Smooth muscle cell (in vitro differentiated cells): ENCODE results near the gene IER5L. TPM values are rescaled to one million over a fixed set of nuclear protein-coding genes. Genes with fewer than 3 reads are reported as not detected.

ENCODE experiments used
- DNase-seq: peaks from one replicate; lab custom pipeline; 2025; ENCODE audit not compliant: unreplicated experiment; lab: John Stamatoyannopoulos, UW
- H2AFZ ChIP-seq: fragments of 200-600 bp; sonication (generic); 2 replicates; pipeline ENCODE4 v1.6.0; 2016; ENCODE audit warnings: antibody characterized with exemption, low read depth, mild to moderate bottlenecking
- H3F3A ChIP-seq: fragments of 200-600 bp; sonication (generic); 2 replicates; pipeline ENCODE4 v1.6.0; 2017; ENCODE audit warnings: antibody characterized with exemption, low read depth
- H3K27ac ChIP-seq: fragments of 200-600 bp; sonication (generic); 2 replicates; pipeline ENCODE4 v1.5.1; 2016; ENCODE audit warnings: low read depth, mild to moderate bottlenecking
- H3K27me3 ChIP-seq: fragments of 200-600 bp; sonication (generic); 2 replicates; pipeline ENCODE4 v1.6.1; 2016; ENCODE audit warnings: low read depth, mild to moderate bottlenecking
- H3K36me3 ChIP-seq: fragments of 200-600 bp; sonication (generic); 2 replicates; pipeline ENCODE4 v1.5.1; 2016; ENCODE audit warnings: low read depth
- H3K4me1 ChIP-seq: fragments of 200-600 bp; sonication (generic); 2 replicates; pipeline ENCODE4 v1.5.1; 2016; ENCODE audit warnings: low read depth
- H3K4me2 ChIP-seq: fragments of 200-600 bp; sonication (generic); 2 replicates; pipeline ENCODE4 v1.6.0; 2016; ENCODE audit warnings: mild to moderate bottlenecking
- H3K4me3 ChIP-seq: fragments of 200-600 bp; sonication (generic); 2 replicates; pipeline ENCODE4 v1.5.1; 2016; ENCODE audit warnings: mild to moderate bottlenecking
- H3K79me2 ChIP-seq: fragments of 200-600 bp; sonication (generic); 2 replicates; pipeline ENCODE4 v1.6.0; 2016; ENCODE audit warnings: low read depth, mild to moderate bottlenecking
- H3K9ac ChIP-seq: fragments of 200-600 bp; sonication (generic); 2 replicates; pipeline ENCODE4 v1.6.0; 2016; ENCODE audit warnings: low read depth
- H3K9me3 ChIP-seq: fragments of 200-600 bp; sonication (generic); replicated peaks from 2 replicates; pipeline ENCODE4 v1.5.1; 2016; ENCODE audit warnings: low read depth
- H4K20me1 ChIP-seq: fragments of 200-600 bp; sonication (generic); 2 replicates; pipeline ENCODE4 v1.6.0; 2016; ENCODE audit warnings: low read depth
- CTCF ChIP-seq: fragments of 200-600 bp; sonication (generic); IDR thresholded peaks from 2 replicates; pipeline ENCODE4 v1.5.1; 2017; ENCODE audit warnings: borderline replicate concordance, mild to moderate bottlenecking, antibody characterized with exemption; ENCODE audit not compliant: insufficient read depth, poor library complexity, severe bottlenecking
- WGBS: methylation state at CpG from one replicate; pipeline ENCODE4 v1.1.7; 2016; ENCODE audit warnings: low lambda C conversion rate; 5-methylcytosine and 5-hydroxymethylcytosine counted together
- polyA plus RNA-seq: library from polyadenylated mRNA; unstranded; fragments of >200 nt; fragmentation: Nextera tagmentation; extraction: Ambion mirVana; gene quantifications from 2 replicates; pipeline ENCODE4 v1.2.1, GENCODE V29; 2016
- total RNA-seq: library from RNA; depleted of rRNA; stranded (reverse); fragments of >200 nt; gene quantifications from 2 replicates; pipeline ENCODE4 v1.2.3, GENCODE V29; 2014

The IER5L gene
- total and polyA plus RNA-seq, 2 experiments from 2014 or later = 28.3 to 31.7 TPM

GRCh38 chr9:129218272-129218625, 40.2 kb upstream of the IER5L start:
- no peaks in the 10 kb centered on the region for H4K20me1 ChIP-seq
- H3K79me2 ChIP-seq = no peaks in the 10 kb centered on the region
- WGBS = 74% methylated on average over 6 of the region's 6 CpGs
- no peaks in the 10 kb centered on the region for H3K4me1 ChIP-seq
- DNase-seq = no peak
- no peaks in the 10 kb centered on the region for H3F3A ChIP-seq
- no peaks in the 10 kb centered on the region for H3K9me3 ChIP-seq
- H3K36me3 ChIP-seq = no peaks in the 10 kb centered on the region
- H3K4me3 ChIP-seq = no peak overlapping the region
- H2AFZ ChIP-seq = no peak overlapping the region
- no peak overlapping the region for H3K9ac ChIP-seq
- no peak overlapping the region for H3K27ac ChIP-seq
- H3K27me3 ChIP-seq = no peaks in the 10 kb centered on the region
- no peak overlapping the region for H3K4me2 ChIP-seq
- TF ChIP-seq CTCF = no peak

GRCh38 chr9:129213551-129213950, 35.5 kb upstream of the IER5L start:
- 97% methylated on average over 5 of the region's 5 CpGs for WGBS
- Histone ChIP-seq H3F3A (no peaks in the 10 kb centered on the region), H3K27me3 (no peaks in the 10 kb centered on the region), H4K20me1 (no peaks in the 10 kb centered on the region), H3K4me2 (no peak overlapping the region), H3K79me2 (no peaks in the 10 kb centered on the region), H3K36me3 (no peaks in the 10 kb centered on the region), H3K9ac (no peak overlapping the region), H2AFZ (no peak overlapping the region), H3K4me3 (no peak overlapping the region), H3K27ac (no peak overlapping the region), H3K9me3 (no peaks in the 10 kb centered on the region), H3K4me1 (no peaks in the 10 kb centered on the region)
- TF ChIP-seq CTCF = no peak
- no peak for DNase-seq

- Histone ChIP-seq H3F3A (no peaks in the 10 kb centered on the region), H3K9me3 (no peaks in the 10 kb centered on the region), H3K9ac (no peak overlapping the region), H2AFZ (no peak overlapping the region), H3K4me3 (no peak overlapping the region), H3K27ac (no peak overlapping the region), H3K79me2 (no peaks in the 10 kb centered on the region), H4K20me1 (no peaks in the 10 kb centered on the region), H3K4me1 (no peaks in the 10 kb centered on the region), H3K4me2 (no peak overlapping the region), H3K27me3 (no peaks in the 10 kb centered on the region), H3K36me3 (no peaks in the 10 kb centered on the region)
- no peak for DNase-seq
- 82% methylated on average over 7 of the region's 7 CpGs for WGBS
- no peak for TF ChIP-seq CTCF
Measured at GRCh38 chr9:129211686-129212085, 33.6 kb upstream of the IER5L start.

- Histone ChIP-seq H3K4me2 (no peak overlapping the region), H3K9me3 (no peaks in the 10 kb centered on the region), H3K27me3 (no peaks in the 10 kb centered on the region), H3K4me3 (no peak overlapping the region), H4K20me1 (no peaks in the 10 kb centered on the region), H3K27ac (no peak overlapping the region), H2AFZ (no peak overlapping the region), H3K4me1 (no peaks in the 10 kb centered on the region), H3K36me3 (no peaks in the 10 kb centered on the region), H3F3A (no peaks in the 10 kb centered on the region), H3K79me2 (no peaks in the 10 kb centered on the region), H3K9ac (no peak overlapping the region)
- TF ChIP-seq CTCF = no peak
- whole genome bisulfite sequencing = 73% methylated on average over 5 of the region's 5 CpGs
- DNase-seq = no peak
Measured at GRCh38 chr9:129210125-129210524, 32.1 kb upstream of the IER5L start.
